SK-N-SH (cell line): Measurements from ENCODE around the gene TXNRD1.

ENCODE experiments used
- EP300 ChIP-seq, 2 experiments: IDR thresholded peaks; 2 replicates each; pipeline versions ENCODE4 v1.4.0 to v1.6.1; 2012; ENCODE audit warnings: borderline replicate concordance in 1 of 2, low read depth in 1 of 2, low read length in 1 of 2
- EZH2phosphoT487 ChIP-seq: fragments of 200-600 bp; sonication (generic); IDR thresholded peaks from 2 replicates; pipeline ENCODE4 v1.6.1; 2017; ENCODE audit warnings: low read depth, mixed run types, mild to moderate bottlenecking, antibody characterized with exemption, moderate library complexity, borderline replicate concordance
- FOXM1 ChIP-seq: IDR thresholded peaks from 2 replicates; pipeline ENCODE4 v1.4.0; 2012; ENCODE audit warnings: low read depth, mild to moderate bottlenecking
- GABPA ChIP-seq: IDR thresholded peaks from 2 replicates; pipeline ENCODE4 v1.4.0; 2012; ENCODE audit warnings: low read depth, mild to moderate bottlenecking
- JUND ChIP-seq: IDR thresholded peaks from 2 replicates; pipeline ENCODE4 v1.4.0; 2012
- NRF1 ChIP-seq: IDR thresholded peaks from 2 replicates; pipeline ENCODE4 v1.6.1; 2012; ENCODE audit warnings: low read depth, mild to moderate bottlenecking, low read length
- POLR2AphosphoS5 ChIP-seq: IDR thresholded peaks from 2 replicates; pipeline ENCODE4 v1.6.1; 2012; ENCODE audit warnings: low read depth, low read length
- TAF1 ChIP-seq: IDR thresholded peaks from 2 replicates; pipeline ENCODE4 v1.6.1; 2012; ENCODE audit warnings: low read depth, mild to moderate bottlenecking, low read length, moderate library complexity, borderline replicate concordance
- TEAD4 ChIP-seq: IDR thresholded peaks from 2 replicates; pipeline ENCODE4 v1.4.0; 2012; ENCODE audit warnings: mild to moderate bottlenecking, borderline replicate concordance; ENCODE audit not compliant: insufficient read depth
- TF ChIP-seq, protein P1 (sequence below): fragments of 200-600 bp; sonication (generic); IDR thresholded peaks from 2 replicates; pipeline ENCODE4 v1.6.1; 2017; ENCODE audit warnings: antibody characterized with exemption, mild to moderate bottlenecking, moderate library complexity
- TF ChIP-seq, protein P2 (sequence below): IDR thresholded peaks from 2 replicates; pipeline ENCODE4 v1.4.0; 2012; ENCODE audit warnings: low read depth
- TF ChIP-seq, protein P3 (sequence below): IDR thresholded peaks from 2 replicates; pipeline ENCODE4 v1.4.0; 2012; ENCODE audit warnings: low read depth, borderline replicate concordance
- TF ChIP-seq, protein P4 (sequence below): fragments of 150-350 bp; IDR thresholded peaks from 2 replicates; pipeline ENCODE4 v1.6.1; 2017; ENCODE audit warnings: antibody characterized with exemption, low read length, low read depth, borderline replicate concordance
- TF ChIP-seq, protein P5 (sequence below): IDR thresholded peaks from 2 replicates; pipeline ENCODE4 v1.6.1; 2012; ENCODE audit warnings: mild to moderate bottlenecking, low read depth, low read length, moderate library complexity

DNA sequence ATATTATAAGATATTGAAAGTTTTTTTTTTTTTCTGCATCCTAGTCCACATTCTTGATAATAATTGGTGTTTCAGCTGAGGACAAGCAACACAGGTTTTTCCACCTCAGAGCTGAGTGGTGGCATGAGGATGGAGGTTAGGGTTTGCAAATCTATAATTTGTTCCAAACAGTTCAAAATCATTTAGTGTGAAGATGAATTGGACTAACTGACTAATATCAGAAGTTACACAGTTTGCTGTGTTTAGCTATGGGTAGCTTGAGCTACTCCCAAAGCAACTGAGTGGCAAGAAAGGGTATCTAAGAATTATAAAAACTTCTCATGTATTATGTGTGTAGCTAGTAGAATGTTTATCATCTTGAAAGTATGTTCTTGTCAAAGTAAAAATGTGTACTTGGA is 105.0 kb downstream of the TXNRD1 start:
- TF ChIP-seq, protein P1, sequence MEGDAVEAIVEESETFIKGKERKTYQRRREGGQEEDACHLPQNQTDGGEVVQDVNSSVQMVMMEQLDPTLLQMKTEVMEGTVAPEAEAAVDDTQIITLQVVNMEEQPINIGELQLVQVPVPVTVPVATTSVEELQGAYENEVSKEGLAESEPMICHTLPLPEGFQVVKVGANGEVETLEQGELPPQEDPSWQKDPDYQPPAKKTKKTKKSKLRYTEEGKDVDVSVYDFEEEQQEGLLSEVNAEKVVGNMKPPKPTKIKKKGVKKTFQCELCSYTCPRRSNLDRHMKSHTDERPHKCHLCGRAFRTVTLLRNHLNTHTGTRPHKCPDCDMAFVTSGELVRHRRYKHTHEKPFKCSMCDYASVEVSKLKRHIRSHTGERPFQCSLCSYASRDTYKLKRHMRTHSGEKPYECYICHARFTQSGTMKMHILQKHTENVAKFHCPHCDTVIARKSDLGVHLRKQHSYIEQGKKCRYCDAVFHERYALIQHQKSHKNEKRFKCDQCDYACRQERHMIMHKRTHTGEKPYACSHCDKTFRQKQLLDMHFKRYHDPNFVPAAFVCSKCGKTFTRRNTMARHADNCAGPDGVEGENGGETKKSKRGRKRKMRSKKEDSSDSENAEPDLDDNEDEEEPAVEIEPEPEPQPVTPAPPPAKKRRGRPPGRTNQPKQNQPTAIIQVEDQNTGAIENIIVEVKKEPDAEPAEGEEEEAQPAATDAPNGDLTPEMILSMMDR, result no peak
- TF ChIP-seq EP300 (IDR thresholded peaks at IDR 0.05; ENCODE audit: borderline replicate concordance in 1 of 2, low read depth in 1 of 2, low read length in 1 of 2) (no peak), JUND (no peak), TEAD4 (no peak), EZH2phosphoT487 (no peak), FOXM1 (no peak), TAF1 (no peak), NRF1 (no peak), POLR2AphosphoS5 (no peak), GABPA (no peak)
- TF ChIP-seq, protein P2, sequence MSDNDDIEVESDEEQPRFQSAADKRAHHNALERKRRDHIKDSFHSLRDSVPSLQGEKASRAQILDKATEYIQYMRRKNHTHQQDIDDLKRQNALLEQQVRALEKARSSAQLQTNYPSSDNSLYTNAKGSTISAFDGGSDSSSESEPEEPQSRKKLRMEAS, result no peak
- TF ChIP-seq, protein P3, sequence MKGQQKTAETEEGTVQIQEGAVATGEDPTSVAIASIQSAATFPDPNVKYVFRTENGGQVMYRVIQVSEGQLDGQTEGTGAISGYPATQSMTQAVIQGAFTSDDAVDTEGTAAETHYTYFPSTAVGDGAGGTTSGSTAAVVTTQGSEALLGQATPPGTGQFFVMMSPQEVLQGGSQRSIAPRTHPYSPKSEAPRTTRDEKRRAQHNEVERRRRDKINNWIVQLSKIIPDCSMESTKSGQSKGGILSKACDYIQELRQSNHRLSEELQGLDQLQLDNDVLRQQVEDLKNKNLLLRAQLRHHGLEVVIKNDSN, result no peak
- TF ChIP-seq, protein P4, sequence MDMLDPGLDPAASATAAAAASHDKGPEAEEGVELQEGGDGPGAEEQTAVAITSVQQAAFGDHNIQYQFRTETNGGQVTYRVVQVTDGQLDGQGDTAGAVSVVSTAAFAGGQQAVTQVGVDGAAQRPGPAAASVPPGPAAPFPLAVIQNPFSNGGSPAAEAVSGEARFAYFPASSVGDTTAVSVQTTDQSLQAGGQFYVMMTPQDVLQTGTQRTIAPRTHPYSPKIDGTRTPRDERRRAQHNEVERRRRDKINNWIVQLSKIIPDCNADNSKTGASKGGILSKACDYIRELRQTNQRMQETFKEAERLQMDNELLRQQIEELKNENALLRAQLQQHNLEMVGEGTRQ, result no peak
- TF ChIP-seq, protein P5, sequence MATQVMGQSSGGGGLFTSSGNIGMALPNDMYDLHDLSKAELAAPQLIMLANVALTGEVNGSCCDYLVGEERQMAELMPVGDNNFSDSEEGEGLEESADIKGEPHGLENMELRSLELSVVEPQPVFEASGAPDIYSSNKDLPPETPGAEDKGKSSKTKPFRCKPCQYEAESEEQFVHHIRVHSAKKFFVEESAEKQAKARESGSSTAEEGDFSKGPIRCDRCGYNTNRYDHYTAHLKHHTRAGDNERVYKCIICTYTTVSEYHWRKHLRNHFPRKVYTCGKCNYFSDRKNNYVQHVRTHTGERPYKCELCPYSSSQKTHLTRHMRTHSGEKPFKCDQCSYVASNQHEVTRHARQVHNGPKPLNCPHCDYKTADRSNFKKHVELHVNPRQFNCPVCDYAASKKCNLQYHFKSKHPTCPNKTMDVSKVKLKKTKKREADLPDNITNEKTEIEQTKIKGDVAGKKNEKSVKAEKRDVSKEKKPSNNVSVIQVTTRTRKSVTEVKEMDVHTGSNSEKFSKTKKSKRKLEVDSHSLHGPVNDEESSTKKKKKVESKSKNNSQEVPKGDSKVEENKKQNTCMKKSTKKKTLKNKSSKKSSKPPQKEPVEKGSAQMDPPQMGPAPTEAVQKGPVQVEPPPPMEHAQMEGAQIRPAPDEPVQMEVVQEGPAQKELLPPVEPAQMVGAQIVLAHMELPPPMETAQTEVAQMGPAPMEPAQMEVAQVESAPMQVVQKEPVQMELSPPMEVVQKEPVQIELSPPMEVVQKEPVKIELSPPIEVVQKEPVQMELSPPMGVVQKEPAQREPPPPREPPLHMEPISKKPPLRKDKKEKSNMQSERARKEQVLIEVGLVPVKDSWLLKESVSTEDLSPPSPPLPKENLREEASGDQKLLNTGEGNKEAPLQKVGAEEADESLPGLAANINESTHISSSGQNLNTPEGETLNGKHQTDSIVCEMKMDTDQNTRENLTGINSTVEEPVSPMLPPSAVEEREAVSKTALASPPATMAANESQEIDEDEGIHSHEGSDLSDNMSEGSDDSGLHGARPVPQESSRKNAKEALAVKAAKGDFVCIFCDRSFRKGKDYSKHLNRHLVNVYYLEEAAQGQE, result no peak
